Mucosa of gallbladder (tissue), 1 donor: Measurements from ENCODE around the gene ATP6V1B1. TPM values are rescaled to one million over a fixed set of nuclear protein-coding genes. Genes with fewer than 3 reads are reported as not detected.
"Not testable (repeated sequence)": the region's sequence is repeated elsewhere in the genome, so short reads cannot be mapped to it uniquely, and the experiment has no call there.

ENCODE experiments used
- DNase-seq: peaks from one replicate; pipeline ENCODE4 v3.0.0-alpha.2; 2020; ENCODE audit warnings: low spot score
- total RNA-seq: library from RNA; stranded (reverse); gene quantifications from one replicate; pipeline ENCODE4 v1.2.1, GENCODE V29; 2021
- donor health status: DM: no; HTN: no; CAD: no.

ATP6V1B1 gene
- total RNA-seq, 1 donor from 2014 or later, result 1.6 TPM

DNA sequence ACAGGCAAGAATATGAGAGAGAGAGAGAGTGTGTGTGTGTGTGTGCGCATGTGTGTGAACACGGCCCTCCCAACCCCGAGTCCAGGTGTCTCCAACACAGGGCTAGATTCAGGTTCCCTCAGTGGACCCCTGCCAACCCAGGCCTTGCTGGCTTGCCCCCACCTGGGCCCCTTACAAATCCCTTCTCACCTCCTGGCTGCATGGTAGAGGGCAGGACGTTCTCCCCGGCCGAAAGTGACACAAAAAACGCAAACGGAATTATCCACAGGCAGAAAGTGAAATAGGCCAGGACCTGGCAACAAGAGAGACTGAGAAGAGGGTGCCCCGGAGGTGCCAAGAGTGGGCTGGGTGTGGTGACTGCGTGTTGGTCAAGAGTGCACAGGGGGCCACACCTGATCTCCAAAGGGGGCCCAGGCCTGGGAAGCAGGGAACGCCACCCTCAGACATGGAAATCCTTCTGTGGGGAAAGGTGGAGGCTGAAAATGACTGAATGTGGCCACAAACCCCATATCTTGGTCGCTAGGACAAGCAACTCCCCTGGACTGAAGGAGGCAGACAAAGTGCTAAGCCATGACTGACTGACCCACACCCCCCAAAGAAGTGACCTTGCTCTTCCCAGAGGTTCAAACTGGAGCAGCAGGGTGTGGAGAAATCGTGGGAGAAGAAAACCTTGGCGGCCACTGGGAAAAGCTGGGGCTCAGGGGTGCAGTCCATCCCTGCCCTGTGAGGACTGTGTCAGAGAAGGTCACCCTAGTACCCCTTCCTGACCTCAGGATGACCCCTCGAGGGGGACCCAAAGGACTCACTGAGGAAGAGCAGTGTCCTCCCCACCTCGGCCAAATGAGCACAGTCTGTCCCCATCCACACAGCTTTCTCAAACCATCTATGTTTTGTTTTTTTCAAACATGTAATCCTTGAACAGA, 53.3 kb downstream of the ATP6V1B1 start:
- no peak for DNase-seq

DNA sequence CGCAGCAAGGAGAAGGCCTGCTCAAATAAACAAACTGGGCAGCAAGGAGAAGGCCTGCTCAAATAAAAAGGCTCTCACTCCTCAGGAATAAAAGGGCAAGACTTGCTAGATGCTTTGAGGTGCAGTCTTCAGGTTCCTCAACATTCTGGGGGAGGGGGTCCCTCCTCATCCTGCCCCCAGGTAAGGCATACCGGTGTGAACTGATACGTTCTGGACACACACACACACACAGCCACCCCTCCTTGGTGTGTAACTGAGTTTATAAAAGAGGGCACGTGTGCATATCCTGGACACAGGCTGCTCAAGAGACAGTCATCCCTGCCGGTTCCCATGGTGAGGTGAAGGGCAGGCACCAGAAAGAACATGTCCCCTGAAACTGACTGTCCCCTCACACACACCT, 54.5 kb downstream of the ATP6V1B1 start:
- no peak for DNase-seq

DNA sequence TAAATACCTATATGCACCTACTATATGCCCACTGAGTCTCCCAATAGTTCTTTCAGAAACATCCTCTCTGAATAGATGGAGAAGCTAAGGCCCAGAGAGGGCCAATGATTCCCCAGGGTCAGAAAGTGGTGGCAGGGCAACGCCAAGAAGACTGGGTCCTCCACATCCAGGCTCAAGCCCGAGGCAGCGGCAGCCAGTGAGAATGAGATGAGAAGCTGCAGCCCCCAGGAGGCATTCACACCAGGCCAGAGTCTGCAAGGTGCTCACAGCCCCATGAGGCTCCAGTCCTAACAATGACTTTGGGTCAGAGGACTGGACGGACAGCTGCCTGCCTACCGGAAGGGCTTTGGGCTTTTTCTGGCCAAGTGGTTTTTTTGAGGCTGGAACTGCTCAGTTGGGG, 55.4 kb downstream of the ATP6V1B1 start:
- no peak for DNase-seq

DNA sequence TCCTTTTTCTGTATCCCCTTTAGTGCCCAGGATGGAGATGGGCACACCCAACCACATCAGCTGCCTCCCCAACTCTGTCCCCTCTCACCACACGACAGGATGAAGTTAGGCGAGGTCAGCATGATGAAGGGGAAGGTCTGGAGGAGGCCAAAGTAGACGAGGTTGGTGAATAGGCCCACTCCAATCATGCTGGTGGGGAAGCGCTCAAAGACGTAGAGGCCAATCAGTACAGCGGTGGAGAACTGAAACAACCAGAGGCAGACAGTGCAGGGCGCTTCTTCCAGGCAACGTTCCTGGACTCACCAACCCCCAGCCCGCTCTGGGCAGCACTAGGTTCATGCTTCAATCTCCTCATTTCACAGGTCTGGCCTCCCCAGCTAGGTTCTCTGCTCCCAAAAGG, 56.0 kb downstream of the ATP6V1B1 start:
- no peak for DNase-seq

DNA sequence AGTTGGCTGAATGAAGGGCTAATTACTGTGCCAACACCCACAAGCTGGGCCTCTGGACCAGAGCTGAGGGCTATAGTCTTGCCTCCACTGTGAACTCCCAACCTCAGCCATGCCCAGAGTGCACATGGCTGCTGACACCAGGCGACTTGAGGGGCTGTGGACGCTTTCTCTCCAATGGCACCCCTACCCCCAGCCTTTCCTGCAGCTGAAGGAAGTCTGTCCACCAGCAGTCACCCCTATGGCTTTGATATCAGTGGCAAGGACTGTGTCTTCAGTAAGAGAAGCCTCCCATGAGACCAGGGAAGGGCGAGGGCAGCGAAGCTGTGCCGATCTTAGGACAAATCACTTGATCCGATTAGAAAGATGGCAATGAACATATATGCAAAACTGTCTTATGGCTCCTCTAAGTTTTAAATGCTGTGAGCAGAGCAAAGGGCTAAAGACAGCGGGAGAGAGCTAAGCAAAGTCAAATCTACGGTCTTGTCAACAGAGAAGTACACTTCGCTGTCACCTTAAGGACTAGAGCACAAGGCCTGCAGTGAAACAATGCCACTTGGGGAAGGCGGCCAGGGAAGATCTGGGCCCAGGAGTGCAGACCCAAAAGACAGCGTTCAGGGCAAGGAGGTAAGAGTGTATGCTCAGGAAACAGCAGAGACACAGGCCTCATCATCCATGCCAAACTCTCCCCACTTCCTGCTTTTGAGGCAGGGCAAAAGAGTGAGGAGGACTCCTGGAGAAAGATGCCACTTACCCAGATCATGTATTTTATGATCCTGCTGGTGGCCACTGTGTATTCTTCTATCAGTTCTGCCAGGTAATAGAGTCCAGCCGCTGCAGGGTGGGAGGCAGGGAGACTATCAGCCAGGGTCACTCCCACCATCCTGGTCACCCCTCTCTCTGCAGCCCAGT, 57.5 kb downstream of the ATP6V1B1 start:
- DNase-seq, result no peak

DNA sequence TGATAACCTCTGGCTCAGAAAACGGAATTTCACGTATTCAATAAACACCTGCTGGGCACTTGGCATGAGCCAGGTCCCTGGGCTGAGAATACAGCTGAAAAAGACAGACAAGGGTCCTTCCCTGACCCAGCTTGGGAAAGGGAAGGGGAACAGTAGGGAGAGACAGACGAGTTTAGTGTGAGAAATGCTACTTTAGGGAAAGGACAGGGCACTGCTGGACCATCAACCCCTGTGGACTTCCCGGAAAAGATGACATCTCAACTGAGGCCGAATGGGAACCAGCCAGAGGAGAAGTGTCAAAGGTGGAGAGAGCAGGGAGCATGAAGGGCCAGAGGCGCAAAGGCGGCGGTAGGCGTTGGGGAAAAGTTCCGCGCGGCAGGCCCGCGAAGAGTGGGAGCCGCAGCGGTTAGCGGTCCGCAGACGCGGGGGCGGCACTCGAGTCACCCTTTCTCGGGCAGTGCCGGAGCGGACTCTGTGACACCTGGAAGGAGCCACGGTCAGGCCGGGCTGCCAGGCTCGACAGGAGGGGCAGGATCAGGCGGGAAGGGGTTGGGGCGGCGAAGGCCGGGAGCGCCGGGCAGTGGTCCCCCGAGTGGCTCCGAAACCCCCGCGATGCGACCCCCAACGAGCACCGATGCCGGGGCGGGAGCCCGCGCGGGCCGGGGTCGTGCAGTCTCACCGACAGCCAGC, 58.5 kb downstream of the ATP6V1B1 start:
- DNase-seq, result no peak

DNA sequence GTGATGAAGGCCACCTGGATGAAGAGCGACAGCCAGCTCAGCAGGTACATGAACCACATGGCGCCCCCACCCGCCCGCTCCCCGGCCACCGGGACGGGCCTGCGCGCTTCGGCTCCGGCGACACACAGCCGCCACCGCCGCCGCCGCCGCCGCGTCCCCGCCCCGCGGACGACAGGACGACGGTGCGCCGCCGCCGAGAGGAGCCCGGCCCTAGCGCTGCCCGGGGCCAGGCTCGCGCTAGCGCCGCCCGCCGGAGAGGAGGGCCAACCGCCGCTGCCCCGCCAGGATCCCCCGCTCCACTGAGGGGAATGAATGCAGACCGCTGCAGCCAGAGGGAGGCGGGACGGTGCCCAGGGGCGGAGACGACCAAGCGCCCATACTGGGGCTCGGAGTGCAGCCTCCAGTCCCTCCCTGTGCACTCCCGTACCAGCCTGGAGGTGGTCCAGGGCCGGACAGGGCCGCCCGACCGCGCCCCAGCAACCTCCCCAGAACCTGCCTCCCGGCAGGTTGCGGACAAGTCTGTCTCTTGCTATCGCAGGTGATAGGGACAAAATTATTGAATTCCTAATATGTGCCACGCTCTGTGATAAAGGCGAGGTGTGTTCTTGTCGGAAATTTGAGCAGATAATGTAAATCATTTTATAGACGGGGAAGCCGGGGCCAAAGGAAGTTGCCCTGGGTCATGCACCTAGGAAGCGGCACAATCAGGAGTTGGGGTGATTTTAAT, 59.2 kb downstream of the ATP6V1B1 start, which contains the start of gene TEX261:
Gene TEX261, minus strand, starts transcription at position 175 of the 727 bp plus-strand sequence. Its CDS starts 116 bp downstream, at position 59.
- DNase-seq, result peak; percentile 87

DNA sequence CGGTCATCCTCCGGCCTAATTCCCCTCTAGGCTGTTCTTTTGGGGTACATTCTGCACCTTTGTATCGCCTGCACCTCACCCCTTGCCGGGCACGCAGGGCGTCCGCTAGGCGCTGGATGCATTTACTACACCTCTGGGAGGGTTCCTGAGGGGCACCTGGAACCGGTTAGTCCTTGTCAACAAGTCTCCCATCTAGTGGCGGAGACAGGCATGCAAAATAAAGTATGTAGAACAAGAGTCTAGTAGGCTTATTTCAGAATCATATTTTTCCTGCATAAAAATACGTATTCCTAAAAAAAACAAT, 59.7 kb downstream of the ATP6V1B1 start:
- peak; percentile 34 for DNase-seq

DNA sequence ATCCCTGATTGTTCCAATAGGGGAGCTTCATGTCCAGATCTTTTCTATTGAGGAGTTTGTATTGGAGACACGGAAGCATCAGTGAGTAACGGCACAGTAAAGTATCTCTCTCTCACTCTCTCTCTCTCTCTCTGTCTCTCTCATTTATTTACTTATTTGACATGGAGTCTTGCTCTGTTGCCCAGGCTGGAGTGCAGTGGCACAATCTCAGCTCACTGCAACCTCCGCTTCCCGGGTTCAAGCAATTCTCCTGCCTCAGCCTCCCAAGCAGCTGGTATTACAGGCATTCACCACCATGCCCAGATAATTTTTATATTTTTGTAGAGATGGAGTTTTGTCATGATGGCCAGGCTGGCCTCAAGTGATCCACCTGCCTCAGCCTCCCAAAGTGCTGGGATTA, 63.2 kb downstream of the ATP6V1B1 start:
- DNase-seq, result not testable (repeated sequence)

DNA sequence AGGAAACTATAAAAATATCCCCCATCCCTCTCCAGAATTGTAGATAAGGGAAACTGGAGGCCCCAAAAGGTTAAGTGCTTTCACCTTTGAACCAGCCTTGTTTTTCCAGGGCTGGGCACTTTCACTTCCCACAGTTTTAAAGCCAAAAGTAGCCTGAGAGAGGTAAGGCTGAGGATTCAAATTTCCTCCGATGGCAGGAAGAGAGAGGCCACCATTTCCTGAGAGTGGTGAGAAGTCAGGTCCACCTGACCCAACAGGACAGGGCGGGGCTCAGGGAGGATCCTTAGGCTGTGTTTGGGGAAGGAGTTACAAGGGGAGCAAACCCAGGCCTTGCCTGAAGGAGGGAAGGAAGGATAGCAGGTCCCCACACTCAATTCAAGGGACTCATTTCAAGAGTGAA, 63.7 kb downstream of the ATP6V1B1 start:
- DNase-seq, result no peak

DNA sequence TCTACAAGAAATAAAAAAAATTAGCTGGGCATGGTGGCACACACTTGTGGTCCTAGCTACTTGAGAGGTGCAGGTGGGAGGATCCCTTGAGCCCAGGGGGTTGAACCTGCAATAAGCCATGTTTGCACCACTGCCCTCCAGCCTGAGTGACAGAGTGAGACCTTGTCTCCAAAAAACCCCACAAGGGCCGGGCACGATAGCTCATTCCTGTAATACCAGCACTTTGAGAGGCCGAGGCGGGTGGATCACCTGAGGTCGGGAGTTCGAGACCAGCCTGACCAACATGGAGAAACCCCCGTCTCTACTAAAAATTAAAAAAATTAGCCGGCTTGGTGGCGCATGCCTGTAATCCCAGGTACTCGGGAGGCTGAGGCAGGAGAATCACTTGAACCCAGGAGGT, 64.2 kb downstream of the ATP6V1B1 start:
- DNase-seq, result not testable (repeated sequence)

DNA sequence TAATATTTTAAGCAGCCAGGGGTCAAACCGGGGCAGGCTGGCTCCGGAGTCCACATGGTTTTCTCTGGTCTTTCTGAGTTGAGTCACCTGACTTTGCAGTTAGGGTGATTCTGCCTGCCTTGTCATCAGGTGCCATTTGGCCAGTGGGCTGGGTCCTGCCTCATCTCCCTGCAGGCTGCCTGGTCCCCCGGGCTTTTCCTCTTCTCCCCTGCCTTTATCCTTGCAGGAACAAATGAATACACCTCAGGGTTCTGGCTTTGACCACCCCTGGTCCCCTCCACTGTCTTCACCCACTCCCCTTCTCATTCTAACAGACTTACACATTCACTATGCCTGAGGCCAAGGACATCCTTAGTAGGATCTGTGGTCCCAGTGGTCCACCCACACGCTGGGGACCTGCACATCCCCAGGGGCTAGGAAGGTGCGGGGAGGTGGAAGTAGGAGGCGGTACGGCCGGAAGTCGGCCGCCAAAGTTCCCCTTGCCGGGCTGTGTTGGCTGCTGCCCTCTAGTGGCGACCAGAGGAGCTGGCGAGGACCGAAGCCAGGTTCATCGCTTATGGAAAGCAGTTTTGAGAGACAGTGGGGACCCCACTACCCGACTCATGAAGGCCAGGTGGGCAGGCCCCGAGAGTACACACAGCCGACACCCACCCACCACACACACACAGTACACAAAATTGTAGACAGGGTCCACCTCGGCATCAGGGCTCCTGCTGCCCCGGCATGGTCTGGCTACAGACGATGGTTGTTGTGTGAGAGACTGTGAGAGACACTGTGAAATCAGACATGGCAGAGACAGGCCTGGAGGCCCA, 65.3 kb downstream of the ATP6V1B1 start:
- DNase-seq, result peak; percentile 67

DNA sequence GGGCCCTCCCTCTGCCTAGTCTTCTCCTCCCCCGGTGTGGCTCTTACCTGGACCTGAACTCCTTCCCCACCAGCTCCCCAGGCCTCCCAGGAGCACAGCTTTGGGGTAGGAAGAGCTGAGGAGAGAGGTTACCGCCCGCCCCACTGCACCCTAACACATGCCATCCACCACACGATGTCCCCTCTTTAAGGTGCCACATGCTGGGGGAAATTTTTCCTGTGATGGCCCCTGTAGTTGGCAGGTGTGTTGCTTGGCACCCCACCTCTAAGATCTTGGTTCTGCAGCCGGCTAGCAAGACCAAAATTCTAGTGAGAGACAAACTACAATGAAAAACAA, 65.9 kb downstream of the ATP6V1B1 start:
- no peak for DNase-seq

DNA sequence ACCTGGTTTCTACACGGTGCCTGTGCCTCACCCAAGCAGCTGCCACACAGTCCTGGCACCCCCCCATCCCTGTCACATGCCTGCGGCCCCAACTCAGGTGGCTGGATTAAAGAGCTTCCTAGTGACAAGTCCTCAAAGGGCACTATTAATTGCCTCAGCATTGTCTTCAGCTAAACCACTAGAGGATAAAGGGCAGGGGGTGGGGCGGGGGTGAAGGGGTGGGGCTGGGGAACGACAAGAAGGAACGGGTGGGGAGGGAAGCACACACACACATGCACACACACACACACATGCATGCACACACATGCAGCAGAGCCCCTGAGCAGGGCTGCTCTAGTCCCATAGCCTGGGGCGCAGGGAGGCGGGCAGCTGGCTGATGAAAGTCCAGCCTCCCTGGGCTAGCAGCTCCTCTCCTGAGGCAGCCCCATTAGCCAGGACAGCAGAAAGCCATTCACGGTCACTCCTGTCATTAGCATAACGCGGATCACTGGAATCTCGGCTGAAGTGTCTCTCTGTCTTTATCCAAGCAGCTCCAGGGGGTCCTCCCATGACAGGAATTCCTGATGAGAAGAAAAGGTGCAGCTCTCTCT, 66.4 kb downstream of the ATP6V1B1 start:
- no peak for DNase-seq

DNA sequence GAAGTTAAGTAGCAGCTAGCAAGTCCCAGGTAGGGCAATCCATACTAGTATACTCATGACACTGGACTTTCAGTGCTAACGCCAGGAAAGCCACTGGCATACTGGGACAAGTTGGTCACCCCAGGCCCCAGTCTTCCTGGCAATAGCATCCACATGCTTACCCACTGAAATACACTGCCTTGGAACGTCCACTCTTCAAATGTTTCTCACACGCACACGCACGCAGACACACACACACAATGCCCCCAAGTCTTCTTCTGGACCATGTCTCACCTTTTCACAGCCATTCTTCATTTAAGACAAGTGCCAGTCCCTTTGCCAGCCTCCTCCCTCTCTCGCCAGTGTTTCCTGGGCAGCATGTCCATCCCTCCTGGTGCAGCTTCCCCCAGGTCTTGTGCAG, 67.7 kb downstream of the ATP6V1B1 start:
- no peak for DNase-seq

DNA sequence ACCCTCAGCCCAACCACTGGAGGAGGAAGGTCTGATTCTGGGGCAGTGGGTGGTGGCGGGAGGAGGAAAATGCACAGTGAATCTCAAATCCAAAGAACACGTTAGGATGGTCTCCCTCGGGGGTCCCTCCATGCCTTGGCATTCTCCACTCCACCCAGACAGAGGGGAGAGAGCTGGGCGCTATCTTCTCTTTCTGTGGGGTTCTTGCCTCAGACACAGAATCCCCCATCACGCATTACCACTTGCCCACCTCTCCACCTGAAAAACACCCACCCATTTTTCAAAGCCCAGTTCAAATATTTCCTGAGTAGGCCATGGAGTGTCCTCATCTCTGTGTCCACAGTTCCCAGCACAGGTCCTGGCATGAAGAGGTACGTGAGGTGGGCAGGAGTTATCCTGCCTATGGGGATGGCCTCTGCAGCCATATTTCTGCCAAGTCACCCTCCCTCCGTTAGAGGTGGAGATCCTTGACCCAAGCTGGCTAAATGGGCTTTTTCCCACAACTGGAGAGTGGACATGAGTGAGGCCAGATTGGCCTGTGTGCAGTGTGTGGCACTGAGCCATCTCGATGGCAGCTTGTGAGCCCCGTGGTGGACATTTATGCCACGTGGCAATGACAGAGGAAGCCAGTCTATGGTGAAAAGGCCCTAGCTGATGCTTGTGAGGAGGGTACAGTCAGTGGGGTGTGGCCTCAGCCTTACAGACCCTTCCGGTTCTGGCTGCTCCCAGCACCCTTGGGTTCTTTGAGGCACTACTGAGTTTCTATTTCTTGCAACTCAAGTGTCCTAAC, 68.5 kb downstream of the ATP6V1B1 start:
- DNase-seq, result no peak

DNA sequence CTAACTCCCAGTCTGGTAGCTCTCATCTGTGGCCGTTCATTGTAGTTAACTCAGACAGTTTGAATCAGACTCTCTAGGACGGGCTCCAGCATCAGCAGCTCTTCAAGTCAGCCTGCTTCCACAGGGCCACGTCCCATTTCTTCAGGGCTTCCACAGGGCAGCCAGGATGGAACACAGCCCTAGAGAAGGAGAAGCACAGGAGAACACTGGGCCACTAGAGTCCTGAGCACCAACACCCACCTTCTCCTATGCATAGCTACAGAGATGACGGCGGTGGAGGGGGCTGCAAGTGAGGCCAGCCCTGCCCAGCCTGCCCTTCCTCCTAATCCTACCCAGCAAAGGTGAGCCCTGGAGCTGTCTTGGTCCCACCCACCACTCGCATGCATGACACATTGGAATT, 69.2 kb downstream of the ATP6V1B1 start:
- no peak for DNase-seq

DNA sequence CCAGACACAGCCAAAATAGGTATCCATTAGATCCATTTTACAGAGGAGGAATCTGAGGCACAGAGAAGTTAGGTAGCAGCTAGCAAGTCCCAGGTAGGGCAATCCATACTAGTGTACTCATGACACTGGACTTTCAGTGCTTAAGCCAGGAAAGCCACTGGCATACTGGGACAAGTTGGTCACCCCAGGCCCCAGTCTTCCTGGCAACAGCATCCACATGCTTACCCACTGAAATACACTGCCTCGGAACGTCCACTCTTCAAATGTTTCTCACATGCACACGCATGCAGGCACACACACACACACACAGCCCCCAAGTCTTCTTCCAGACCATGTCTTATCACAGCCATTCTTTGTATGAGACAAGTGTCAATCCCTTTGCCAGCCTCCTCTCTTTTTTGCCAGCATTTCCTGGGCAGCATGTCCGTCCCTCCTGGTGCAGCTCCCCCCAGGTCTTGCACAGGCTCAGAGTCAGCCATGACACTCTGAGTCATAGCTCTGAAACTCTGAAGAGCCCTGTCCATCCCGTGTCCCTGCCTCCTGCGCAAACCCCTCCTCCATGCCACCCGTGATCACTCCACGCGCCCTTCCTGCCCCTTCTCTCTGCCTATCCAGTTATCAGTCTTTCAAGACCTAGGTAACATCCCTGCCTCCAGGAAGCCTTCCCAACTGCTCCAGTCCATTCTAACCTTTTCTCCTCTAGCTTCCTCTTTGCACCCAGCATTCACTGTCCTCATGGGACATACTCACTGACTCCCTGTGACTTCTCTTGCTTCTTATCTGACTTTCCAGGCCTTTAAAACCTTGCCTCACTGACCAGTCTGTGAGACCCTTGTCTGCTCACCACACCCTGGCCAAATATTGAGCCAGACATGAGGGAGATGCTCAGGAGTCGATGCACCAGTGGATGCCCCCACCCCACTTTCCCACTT, 69.8 kb downstream of the ATP6V1B1 start:
- no peak for DNase-seq
